SK-N-SH (cell line): ENCODE measurements around the gene SPRY4.

Source experiments
- EZH2phosphoT487 ChIP-seq: fragments of 200-600 bp; sonication (generic); IDR thresholded peaks from 2 replicates; pipeline ENCODE4 v1.6.1; 2017; ENCODE audit warnings: low read depth, mixed run types, mild to moderate bottlenecking, antibody characterized with exemption, moderate library complexity, borderline replicate concordance
- RAD21 ChIP-seq: IDR thresholded peaks from 2 replicates; pipeline ENCODE4 v1.6.1; 2012; ENCODE audit warnings: mild to moderate bottlenecking, low read length
- TAF1 ChIP-seq: IDR thresholded peaks from 2 replicates; pipeline ENCODE4 v1.6.1; 2012; ENCODE audit warnings: low read depth, mild to moderate bottlenecking, low read length, moderate library complexity, borderline replicate concordance
- YY1 ChIP-seq: IDR thresholded peaks from 2 replicates; pipeline ENCODE4 v1.4.0; 2012; ENCODE audit warnings: low read depth, mild to moderate bottlenecking
- TF ChIP-seq, protein P1 (sequence below): fragments of 200-600 bp; sonication (generic); IDR thresholded peaks from 2 replicates; pipeline ENCODE4 v1.6.1; 2017; ENCODE audit warnings: antibody characterized with exemption, mild to moderate bottlenecking, moderate library complexity

GRCh38 chr5:142304013-142304701, 20.7 kb downstream of the SPRY4 start:
- TF ChIP-seq, protein P1, sequence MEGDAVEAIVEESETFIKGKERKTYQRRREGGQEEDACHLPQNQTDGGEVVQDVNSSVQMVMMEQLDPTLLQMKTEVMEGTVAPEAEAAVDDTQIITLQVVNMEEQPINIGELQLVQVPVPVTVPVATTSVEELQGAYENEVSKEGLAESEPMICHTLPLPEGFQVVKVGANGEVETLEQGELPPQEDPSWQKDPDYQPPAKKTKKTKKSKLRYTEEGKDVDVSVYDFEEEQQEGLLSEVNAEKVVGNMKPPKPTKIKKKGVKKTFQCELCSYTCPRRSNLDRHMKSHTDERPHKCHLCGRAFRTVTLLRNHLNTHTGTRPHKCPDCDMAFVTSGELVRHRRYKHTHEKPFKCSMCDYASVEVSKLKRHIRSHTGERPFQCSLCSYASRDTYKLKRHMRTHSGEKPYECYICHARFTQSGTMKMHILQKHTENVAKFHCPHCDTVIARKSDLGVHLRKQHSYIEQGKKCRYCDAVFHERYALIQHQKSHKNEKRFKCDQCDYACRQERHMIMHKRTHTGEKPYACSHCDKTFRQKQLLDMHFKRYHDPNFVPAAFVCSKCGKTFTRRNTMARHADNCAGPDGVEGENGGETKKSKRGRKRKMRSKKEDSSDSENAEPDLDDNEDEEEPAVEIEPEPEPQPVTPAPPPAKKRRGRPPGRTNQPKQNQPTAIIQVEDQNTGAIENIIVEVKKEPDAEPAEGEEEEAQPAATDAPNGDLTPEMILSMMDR: no peak
- no peak for TF ChIP-seq EZH2phosphoT487
- no peak for TF ChIP-seq RAD21
- TF ChIP-seq TAF1: no peak
- no peak for TF ChIP-seq YY1
